ENCODE measurements around the gene CFAP61.

Gene CFAP61

GRCh38 chr20:20395087-20395486 lies 342.8 kb downstream of the CFAP61 start:
- Histone ChIP-seq H3K9me3 (ENCODE audit: control insufficient read depth, low read length) (no peaks in the 10 kb centered on the region), H3K36me3 (ENCODE audit: control insufficient read depth in 1 of 2, insufficient read depth in 2 of 2, low read depth in 1 of 2, low read length in 2 of 2) (peaks cover 0 to 8% of the 10 kb centered on the region in 2 experiments), H2BK12ac (ENCODE audit: low read length in 2 of 2) (no peak overlapping the region), H3K27ac (ENCODE audit: low read length, poor library complexity, severe bottlenecking) (no peak overlapping the region), H2BK5ac (ENCODE audit: low read depth, low read length, poor library complexity, severe bottlenecking) (no peak overlapping the region), H2BK15ac (ENCODE audit: low read depth, poor library complexity, severe bottlenecking) (no peak overlapping the region), H3K79me1 (replicated peaks; ENCODE audit: low read length, poor library complexity, severe bottlenecking) (no peaks in the 10 kb centered on the region), H3K4me2 (ENCODE audit: low read length, poor library complexity, severe bottlenecking) (no peak overlapping the region), H3K27me3 (ENCODE audit: control insufficient read depth in 1 of 2, insufficient read depth in 1 of 2, low read length in 2 of 2) (no peaks in the 10 kb centered on the region), H2BK120ac (ENCODE audit: low read depth, low read length) (no peak overlapping the region), H3K9ac (ENCODE audit: low read length) (no peak overlapping the region), H4K8ac (ENCODE audit: low read length) (no peak overlapping the region), H3K18ac (ENCODE audit: low read depth in 1 of 2, low read length in 2 of 2) (no peak overlapping the region), H3K4me3 (ENCODE audit: insufficient read depth in 1 of 2, low read depth in 1 of 2, low read length in 2 of 2) (no peak overlapping the region), H3K4me1 (ENCODE audit: control insufficient read depth, insufficient read depth, low read depth, low read length) (peaks cover 8% of the 10 kb centered on the region), H2AFZ (ENCODE audit: low read depth, low read length) (no peak overlapping the region), H3K14ac (ENCODE audit: low read length in 2 of 2) (no peak overlapping the region), H3K4ac (ENCODE audit: low read depth in 1 of 2, low read length in 2 of 2) (no peak overlapping the region), H4K91ac (ENCODE audit: low read length) (no peak overlapping the region), H2AK5ac (ENCODE audit: low read length, severe bottlenecking) (no peak overlapping the region), H3K23ac (ENCODE audit: low read length in 2 of 2) (no peak overlapping the region)
- 96% methylated on average over 12 of the region's 12 CpGs for WGBS
- DNase-seq, result no peak

DNA sequence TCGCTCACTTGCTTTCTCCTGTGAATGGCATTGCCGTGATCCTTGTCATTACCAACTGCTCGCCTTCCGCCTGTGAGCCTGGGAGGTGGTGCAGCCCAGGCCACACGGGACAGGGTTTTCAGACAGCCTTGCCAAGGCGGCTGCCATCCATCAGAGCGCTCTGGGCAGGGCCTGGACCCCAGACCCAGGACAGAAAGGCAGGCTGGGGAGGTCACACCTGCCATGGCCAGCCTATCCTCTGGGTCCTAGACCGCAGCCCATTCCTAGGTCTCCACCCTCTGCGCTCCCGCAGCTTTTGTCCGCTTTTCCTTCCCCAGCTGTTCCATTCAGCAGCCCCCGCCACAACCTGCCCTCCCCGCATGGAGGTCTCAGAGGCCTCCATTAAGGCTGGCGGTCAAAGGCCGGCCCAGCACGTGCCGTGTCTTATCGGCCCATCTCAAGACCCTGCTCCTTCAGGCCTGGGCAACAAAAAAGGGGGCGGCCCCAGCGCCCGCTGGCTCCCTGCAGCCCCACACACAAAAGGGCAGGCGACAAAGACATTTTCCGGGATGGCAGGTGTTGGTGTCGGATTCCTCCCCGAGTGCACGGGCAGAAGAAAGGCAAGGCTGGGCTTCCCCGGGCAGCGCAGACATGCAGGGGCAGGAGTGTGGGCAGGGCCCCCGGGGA lies 343.7 kb downstream of the CFAP61 start:
- Histone ChIP-seq H3K27me3 (ENCODE audit: control insufficient read depth in 1 of 2, insufficient read depth in 1 of 2, low read length in 2 of 2) (no peaks in the 10 kb centered on the region), H3K4me2 (ENCODE audit: low read length, poor library complexity, severe bottlenecking) (no peak overlapping the region), H3K18ac (ENCODE audit: low read depth in 1 of 2, low read length in 2 of 2) (no peak overlapping the region), H3K4me3 (ENCODE audit: insufficient read depth in 1 of 2, low read depth in 1 of 2, low read length in 2 of 2) (no peak overlapping the region), H4K8ac (ENCODE audit: low read length) (no peak overlapping the region), H4K91ac (ENCODE audit: low read length) (no peak overlapping the region), H3K4ac (ENCODE audit: low read depth in 1 of 2, low read length in 2 of 2) (no peak overlapping the region), H2AFZ (ENCODE audit: low read depth, low read length) (no peak overlapping the region), H2AK5ac (ENCODE audit: low read length, severe bottlenecking) (no peak overlapping the region), H3K9ac (ENCODE audit: low read length) (no peak overlapping the region), H3K36me3 (ENCODE audit: control insufficient read depth in 1 of 2, insufficient read depth in 2 of 2, low read depth in 1 of 2, low read length in 2 of 2) (peaks cover 0 to 8% of the 10 kb centered on the region in 2 experiments), H3K27ac (ENCODE audit: low read length, poor library complexity, severe bottlenecking) (no peak overlapping the region), H2BK12ac (ENCODE audit: low read length in 2 of 2) (no peak overlapping the region), H3K4me1 (ENCODE audit: control insufficient read depth, insufficient read depth, low read depth, low read length) (peaks cover 10% of the 10 kb centered on the region), H3K14ac (ENCODE audit: low read length in 2 of 2) (no peak overlapping the region), H2BK15ac (ENCODE audit: low read depth, poor library complexity, severe bottlenecking) (no peak overlapping the region), H3K23ac (ENCODE audit: low read length in 2 of 2) (no peak overlapping the region), H2BK120ac (ENCODE audit: low read depth, low read length) (no peak overlapping the region), H3K9me3 (ENCODE audit: control insufficient read depth, low read length) (no peaks in the 10 kb centered on the region), H3K79me1 (replicated peaks; ENCODE audit: low read length, poor library complexity, severe bottlenecking) (no peaks in the 10 kb centered on the region), H2BK5ac (ENCODE audit: low read depth, low read length, poor library complexity, severe bottlenecking) (no peak overlapping the region)
- 89% methylated on average over 29 of the region's 29 CpGs for WGBS
- no peak for DNase-seq

GRCh38 chr20:20396794-20397193 lies 344.5 kb downstream of the CFAP61 start:
- Histone ChIP-seq H4K91ac (ENCODE audit: low read length) (no peak overlapping the region), H2BK12ac (ENCODE audit: low read length in 2 of 2) (no peak overlapping the region), H3K14ac (ENCODE audit: low read length in 2 of 2) (no peak overlapping the region), H3K27me3 (ENCODE audit: control insufficient read depth in 1 of 2, insufficient read depth in 1 of 2, low read length in 2 of 2) (no peaks in the 10 kb centered on the region), H3K9ac (ENCODE audit: low read length) (no peak overlapping the region), H3K79me1 (replicated peaks; ENCODE audit: low read length, poor library complexity, severe bottlenecking) (no peaks in the 10 kb centered on the region), H4K8ac (ENCODE audit: low read length) (no peak overlapping the region), H2AK5ac (ENCODE audit: low read length, severe bottlenecking) (no peak overlapping the region), H3K4me3 (ENCODE audit: insufficient read depth in 1 of 2, low read depth in 1 of 2, low read length in 2 of 2) (no peak overlapping the region), H3K4me2 (ENCODE audit: low read length, poor library complexity, severe bottlenecking) (no peak overlapping the region), H2BK15ac (ENCODE audit: low read depth, poor library complexity, severe bottlenecking) (no peak overlapping the region), H2BK120ac (ENCODE audit: low read depth, low read length) (no peak overlapping the region), H3K18ac (ENCODE audit: low read depth in 1 of 2, low read length in 2 of 2) (no peak overlapping the region), H2AFZ (ENCODE audit: low read depth, low read length) (no peak overlapping the region), H3K4ac (ENCODE audit: low read depth in 1 of 2, low read length in 2 of 2) (no peak overlapping the region), H3K9me3 (ENCODE audit: control insufficient read depth, low read length) (no peaks in the 10 kb centered on the region), H3K27ac (ENCODE audit: low read length, poor library complexity, severe bottlenecking) (no peak overlapping the region), H3K4me1 (ENCODE audit: control insufficient read depth, insufficient read depth, low read depth, low read length) (peaks cover 10% of the 10 kb centered on the region), H3K36me3 (ENCODE audit: control insufficient read depth in 1 of 2, insufficient read depth in 2 of 2, low read depth in 1 of 2, low read length in 2 of 2) (peaks cover 0 to 2% of the 10 kb centered on the region in 2 experiments), H2BK5ac (ENCODE audit: low read depth, low read length, poor library complexity, severe bottlenecking) (no peak overlapping the region), H3K23ac (ENCODE audit: low read length in 2 of 2) (no peak overlapping the region)
- WGBS, result 91% methylated on average over 3 of the region's 3 CpGs
- no peak for DNase-seq

- no peak overlapping the region for H2AFZ ChIP-seq (ENCODE audit: low read depth, low read length)
- 96% methylated on average over 7 of the region's 7 CpGs for WGBS
- H3K79me1 ChIP-seq (replicated peaks; ENCODE audit: low read length, poor library complexity, severe bottlenecking), result no peaks in the 10 kb centered on the region
- H2BK120ac ChIP-seq (ENCODE audit: low read depth, low read length), result no peak overlapping the region
- no peak overlapping the region for H3K9ac ChIP-seq (ENCODE audit: low read length)
- no peak overlapping the region for H3K23ac ChIP-seq (ENCODE audit: low read length in 2 of 2)
- no peak overlapping the region for H4K91ac ChIP-seq (ENCODE audit: low read length)
- H3K27me3 ChIP-seq (ENCODE audit: control insufficient read depth in 1 of 2, insufficient read depth in 1 of 2, low read length in 2 of 2), result no peaks in the 10 kb centered on the region
- no peak overlapping the region for H2BK12ac ChIP-seq (ENCODE audit: low read length in 2 of 2)
- no peak overlapping the region for H3K4me3 ChIP-seq (ENCODE audit: insufficient read depth in 1 of 2, low read depth in 1 of 2, low read length in 2 of 2)
- peaks cover 14% of the 10 kb centered on the region for H3K4me1 ChIP-seq (ENCODE audit: control insufficient read depth, insufficient read depth, low read depth, low read length)
- DNase-seq, result no peak
- H3K27ac ChIP-seq (ENCODE audit: low read length, poor library complexity, severe bottlenecking), result no peak overlapping the region
- no peak overlapping the region for H2BK5ac ChIP-seq (ENCODE audit: low read depth, low read length, poor library complexity, severe bottlenecking)
- H3K14ac ChIP-seq (ENCODE audit: low read length in 2 of 2), result no peak overlapping the region
- H2AK5ac ChIP-seq (ENCODE audit: low read length, severe bottlenecking), result no peak overlapping the region
- no peak overlapping the region for H2BK15ac ChIP-seq (ENCODE audit: low read depth, poor library complexity, severe bottlenecking)
- no peak overlapping the region for H4K8ac ChIP-seq (ENCODE audit: low read length)
- no peaks in the 10 kb centered on the region for H3K36me3 ChIP-seq (ENCODE audit: control insufficient read depth in 1 of 2, insufficient read depth in 2 of 2, low read depth in 1 of 2, low read length in 2 of 2)
- no peaks in the 10 kb centered on the region for H3K9me3 ChIP-seq (ENCODE audit: control insufficient read depth, low read length)
- no peak overlapping the region for H3K4me2 ChIP-seq (ENCODE audit: low read length, poor library complexity, severe bottlenecking)
- no peak overlapping the region for H3K18ac ChIP-seq (ENCODE audit: low read depth in 1 of 2, low read length in 2 of 2)
- H3K4ac ChIP-seq (ENCODE audit: low read depth in 1 of 2, low read length in 2 of 2), result no peak overlapping the region
Observed at GRCh38 chr20:20398123-20398522, 345.8 kb downstream of the CFAP61 start.
